Measurements from ENCODE around the gene FBXO10.
"Not testable (repeated sequence)": the region's sequence is repeated elsewhere in the genome, so short reads cannot be mapped to it uniquely, and the experiment has no call there.

Gene FBXO10

DNA sequence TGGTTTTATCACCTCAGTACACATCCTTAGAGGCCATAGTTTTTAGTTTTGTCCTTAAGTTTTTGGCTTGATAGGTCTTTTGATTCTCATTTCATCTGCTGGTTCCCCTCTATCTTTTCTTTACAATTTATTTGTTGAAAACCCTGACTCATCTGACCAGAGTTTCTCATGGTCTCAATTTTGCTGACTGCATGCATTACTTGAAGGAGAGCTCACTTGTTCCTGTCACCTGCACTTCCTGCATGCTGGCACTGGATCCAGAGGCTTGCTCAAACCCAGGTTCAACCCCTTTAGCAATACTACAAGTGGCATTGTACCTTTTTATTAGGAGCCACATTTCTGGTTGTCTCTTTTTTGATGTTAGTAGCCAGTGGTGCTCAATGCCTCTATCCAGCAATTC lies 26.7 kb downstream of the FBXO10 start:
- no peak for DNase-seq

DNA sequence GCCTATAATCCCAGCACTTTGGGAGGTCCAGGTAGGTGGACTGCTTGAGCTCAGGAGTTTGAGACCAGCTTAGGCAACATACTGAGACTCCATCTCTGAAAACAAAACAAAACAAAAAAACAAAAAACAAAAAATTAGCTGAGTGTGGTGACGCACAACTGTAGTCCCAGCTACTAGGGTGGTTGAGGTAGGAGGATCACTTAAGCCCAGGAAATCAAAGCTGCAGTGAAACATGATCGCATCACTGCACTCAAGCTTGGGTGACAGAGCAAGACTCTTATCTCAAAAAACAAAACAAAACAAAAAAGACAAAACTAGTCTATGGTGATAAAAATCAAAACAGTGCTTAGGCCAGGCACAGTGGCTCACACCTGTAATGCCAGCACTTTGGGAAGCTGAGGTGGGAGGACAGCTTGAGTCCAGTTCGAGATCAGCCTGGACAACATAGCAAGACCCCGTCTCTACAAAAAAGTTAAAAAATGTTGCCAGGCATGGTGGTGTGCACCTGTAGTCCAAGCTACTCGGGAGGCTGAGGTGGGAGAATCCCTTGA lies 28.8 kb downstream of the FBXO10 start:
- DNase-seq: no peak

DNA sequence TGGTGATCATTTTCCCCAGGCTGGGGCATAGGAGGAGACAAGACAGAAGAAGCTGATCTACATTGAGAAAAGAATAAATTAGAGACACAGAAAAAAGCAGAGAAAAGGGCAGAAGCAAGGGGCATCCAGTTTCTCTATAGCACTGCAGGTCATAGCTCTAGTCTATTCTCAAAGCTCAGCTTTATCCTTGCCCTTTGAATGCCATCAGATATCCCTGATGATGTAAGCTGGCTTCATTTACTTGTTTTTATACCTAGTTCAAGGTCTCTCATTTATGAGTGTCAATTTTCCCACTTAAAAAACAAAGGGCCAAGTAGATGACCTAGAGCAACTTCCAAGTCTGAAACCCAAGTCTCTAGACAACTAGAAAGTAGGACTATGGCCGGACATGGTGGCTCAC lies 32.7 kb downstream of the FBXO10 start:
- no peak for DNase-seq

DNA sequence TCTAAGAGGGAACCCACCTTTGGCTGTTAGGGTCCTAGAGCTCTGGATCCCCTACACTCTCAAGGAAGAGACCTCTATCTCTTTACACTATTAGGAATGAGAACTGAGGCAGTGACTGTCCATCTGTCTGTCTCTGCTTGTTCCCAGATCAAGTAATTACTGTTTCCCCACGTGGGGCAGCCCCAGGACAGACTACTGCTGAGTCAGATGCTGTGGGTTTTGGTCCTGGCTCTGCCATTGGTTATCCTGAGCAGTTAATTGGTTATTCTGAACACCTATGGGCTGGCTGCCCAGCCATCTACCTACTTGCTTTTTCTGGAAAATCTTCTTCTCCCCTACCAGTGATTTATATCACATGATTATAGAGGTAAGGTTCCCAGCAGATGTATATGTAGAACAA lies 33.3 kb downstream of the FBXO10 start:
- no peak for DNase-seq

DNA sequence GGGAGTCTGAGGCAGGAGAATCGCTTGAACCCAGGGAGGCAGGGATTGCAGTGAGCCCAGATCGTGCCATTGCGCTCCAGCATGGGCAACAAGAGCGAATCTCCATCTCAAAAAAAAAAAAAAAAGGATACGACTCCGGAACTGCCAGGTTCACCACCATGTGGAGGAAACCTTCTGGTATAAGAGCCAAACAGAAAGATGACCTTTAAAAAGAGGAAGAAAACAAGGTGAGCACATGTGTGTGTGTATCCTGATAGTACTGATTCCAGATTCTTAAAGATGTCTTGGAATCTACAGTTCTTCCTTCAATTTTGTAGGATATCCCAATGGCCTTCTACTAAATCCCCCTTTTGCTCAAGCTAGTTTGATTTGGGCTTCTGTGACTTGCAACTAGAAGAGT lies 33.7 kb downstream of the FBXO10 start:
- no peak for DNase-seq

DNA sequence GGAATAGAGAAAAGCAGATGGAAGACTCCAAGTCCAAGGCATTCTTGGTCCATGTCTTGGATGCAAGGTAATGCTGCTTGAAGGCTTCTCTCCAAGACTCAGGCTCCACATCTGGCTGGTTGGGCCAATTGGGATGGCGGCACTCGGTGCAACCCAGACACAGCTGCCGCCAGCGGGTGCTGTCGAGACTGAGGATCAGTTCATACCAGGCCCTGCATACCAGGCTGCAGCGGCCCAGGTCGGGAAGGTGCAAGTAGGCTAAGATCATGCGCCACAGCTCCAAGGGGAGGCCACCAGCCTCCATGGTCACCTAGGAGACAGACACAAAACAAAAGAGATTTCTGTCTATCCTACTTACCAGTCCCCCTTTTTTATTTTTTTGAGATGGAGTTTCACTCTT lies 34.7 kb downstream of the FBXO10 start:
- DNase-seq: no peak

DNA sequence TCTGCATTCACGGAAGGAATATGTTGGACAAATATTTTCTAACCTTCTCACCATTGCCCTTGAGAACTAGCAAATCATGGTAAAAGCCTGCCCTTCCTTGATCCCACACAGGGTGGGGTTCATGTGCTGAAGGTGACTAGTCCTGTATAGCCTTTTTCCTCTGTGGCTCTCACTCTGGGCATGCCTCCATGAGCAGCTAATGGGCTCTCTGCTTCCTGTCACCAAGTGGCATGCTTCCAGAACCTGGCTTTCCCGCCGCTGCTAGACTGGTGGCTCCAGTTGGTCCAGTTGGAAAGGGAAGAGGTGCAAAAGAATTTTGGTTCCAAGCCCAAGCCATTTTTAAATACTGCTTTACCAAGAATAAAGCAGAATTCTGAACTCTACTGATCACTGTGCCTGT lies 35.5 kb downstream of the FBXO10 start:
- no peak for DNase-seq

DNA sequence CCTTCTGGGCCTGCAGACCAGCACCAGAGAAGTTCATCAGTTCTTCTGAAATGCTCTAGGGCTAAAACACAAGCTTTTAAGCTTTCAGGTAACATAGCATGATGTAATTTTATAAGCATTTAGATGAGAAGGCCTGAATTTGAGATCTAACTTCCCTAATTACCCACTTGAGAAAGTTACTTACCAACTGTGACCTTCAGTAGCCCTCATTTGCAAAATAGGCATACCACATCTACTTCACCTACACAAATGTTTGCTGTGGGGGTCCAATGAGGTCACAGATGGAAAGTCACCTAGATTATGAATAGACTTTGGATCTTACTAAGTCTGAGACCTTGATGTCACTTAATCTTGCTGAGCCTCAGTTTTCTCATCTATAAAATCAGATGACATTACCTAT lies 36.5 kb downstream of the FBXO10 start:
- DNase-seq: no peak

DNA sequence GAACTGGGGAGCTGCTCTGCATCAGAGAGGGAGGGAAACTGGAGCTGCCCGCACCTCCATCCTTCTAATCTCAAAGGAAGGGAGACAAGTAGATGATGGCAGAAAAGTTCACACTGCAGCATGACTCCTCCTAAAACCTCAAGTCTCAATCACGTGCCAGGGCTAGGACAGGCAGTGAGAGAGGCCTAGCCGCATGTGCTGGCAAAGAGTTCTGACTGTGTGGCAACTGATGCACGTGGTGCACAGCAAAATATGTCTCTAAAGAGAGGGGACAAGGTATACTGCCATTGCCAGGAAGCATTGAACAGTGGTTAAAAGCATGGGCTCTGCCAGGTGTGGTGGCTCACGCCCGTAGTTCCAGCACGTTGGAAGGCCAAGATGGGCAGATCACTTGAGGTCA lies 38.1 kb downstream of the FBXO10 start:
- no peak for DNase-seq

DNA sequence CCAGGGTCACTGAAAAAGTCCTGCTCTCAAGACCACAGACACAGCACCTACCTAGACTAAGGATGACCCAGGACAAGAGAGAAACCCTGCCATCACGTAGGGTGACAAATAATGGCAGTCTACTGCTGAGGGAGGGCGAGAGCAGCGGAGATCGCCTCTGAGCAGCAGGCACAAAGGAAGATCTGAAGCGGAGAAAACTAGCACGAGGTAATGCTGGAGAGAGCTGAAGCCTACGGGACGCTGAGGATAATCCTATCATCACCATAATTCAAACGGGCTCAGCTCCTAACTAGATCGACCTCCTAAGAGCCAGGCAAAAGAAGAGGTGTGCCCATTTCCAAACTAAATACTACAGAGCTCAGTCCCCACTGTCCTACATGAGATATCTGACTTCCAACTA lies 41.3 kb downstream of the FBXO10 start:
- DNase-seq: no peak

DNA sequence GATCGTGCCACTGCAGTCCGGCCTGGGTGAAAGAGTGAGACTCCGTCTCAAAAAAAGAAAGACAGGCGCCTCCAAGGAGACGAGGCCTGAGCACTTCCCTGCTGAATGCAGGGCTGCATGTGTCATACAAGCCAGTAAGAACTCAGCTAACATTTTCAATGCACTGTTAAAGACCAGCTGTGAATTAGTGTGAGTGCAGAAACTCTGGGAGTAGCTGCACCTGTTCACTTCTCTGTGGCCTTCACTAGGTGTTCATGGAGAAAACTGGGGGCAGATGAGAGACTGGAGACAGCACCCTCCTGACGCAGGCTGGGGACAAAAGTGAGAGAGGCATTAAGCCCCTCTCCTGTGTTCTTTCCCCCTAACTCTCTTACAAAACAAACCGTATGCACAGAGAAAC lies 41.8 kb downstream of the FBXO10 start:
- no peak for DNase-seq

DNA sequence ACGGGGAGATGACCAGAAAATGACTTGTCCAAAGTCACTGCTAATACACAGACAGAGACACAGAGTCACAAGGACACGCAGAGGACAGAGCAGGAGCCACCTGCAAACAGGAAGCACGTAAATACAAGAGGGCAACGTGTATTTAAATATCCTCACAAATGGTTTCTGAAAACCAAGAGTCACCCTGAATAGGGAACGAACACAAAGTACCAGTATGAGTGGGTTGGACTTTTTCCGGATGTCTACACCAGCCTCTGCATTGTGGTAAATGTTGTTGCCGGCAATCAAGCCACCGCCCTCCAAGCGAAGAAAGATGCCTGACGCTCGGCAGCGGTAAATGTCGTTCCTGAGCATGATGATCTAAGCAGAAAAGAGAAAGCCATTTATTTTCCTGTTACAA lies 44.5 kb downstream of the FBXO10 start:
- no peak for DNase-seq

DNA sequence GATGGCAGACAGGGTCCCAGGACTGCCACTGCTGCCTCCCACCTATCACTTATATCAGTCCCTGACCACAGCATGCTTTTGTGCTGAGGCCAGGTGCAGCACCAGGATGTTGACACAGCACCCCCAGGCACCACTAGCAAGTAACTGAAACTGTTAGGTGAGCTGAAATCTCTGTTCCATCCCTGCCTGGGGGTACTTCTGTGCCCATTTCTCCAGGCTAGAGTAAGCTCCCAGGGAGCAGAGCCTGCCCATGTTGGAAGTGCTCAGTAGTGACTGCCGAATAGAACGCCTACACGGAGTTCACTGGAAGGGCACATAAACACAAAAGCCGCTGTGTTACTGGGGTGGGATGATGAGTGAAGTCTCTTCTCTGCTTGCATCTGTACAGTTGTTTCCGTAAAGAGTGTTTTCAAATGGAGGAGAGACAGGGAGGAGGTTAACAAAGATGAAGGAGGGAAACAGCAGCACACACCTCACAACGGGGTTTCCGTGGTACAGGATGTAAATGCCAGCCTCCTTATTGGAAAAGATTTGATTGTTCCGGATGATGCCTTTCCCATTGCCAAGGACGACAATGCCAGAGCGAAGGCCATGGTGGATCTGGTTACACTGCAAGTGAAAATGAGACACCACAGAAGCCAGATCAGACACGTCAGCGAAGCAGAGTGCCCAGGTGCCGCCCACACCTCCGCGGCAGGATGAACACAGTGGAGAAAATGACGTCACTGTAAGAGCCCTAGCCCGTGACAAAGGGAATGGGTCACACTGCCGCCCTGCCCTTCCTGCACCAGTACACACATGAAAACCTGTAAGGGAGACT lies 47.3 kb downstream of the FBXO10 start:
- no peak for DNase-seq

DNA sequence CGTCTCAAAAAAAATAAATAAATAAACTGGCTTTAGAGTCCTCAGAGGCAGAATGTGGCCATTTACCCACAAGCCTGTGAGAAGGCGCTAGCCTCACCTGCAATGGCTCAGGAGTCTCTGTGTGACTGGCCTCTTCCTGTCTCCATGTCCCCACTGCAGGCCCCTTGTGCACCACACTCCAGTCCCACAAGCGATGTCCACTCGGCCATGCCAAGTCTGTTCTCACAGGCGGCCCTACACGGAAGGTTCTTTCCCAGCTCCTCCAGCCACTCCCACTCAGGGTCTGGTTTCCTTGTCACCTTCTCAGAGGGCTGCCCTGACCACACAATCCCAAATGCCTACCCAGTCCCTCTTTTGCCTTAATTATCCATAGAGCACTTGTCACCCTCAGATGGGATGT lies 52.3 kb downstream of the FBXO10 start:
- no peak for DNase-seq

DNA sequence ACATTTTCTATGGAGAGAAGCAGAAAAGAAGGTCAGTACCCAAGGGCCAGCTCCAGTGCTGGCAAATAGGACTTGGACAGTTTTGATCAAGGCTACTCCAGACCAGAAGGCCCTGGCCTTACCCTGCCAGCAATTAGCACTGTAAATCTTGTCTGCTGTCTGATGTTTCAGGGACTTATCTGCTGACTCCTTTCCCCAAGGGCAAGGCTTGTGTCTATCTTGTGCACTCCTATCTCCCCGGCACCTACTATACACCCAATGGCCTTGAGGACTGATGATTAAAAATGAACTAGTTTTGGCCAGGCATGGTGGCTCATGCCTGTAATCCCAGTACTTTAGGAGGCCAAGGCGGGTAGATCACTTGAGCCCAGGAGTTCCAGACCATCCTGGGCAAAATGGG lies 53.2 kb downstream of the FBXO10 start:
- DNase-seq: no peak

DNA sequence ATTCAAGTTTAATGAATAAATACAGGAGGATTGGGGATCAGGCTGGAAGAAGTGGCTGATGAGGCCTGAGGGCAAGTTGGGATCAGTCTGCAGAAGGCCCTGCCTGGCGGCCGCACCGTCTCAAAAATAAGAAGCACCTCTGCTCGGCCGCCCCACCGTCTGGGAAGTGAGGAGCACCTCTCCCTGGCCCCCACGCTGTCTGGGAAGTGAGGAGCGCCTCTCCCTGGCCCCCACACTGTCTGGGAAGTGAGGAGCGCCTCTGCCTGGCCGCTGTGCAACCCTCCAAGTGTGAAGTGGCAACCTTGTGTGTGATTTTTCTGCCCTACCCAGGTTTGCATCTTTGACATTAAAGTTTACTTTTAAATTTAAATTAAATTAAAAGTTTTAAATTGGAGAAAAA lies 55.1 kb downstream of the FBXO10 start:
- no peak for DNase-seq

DNA sequence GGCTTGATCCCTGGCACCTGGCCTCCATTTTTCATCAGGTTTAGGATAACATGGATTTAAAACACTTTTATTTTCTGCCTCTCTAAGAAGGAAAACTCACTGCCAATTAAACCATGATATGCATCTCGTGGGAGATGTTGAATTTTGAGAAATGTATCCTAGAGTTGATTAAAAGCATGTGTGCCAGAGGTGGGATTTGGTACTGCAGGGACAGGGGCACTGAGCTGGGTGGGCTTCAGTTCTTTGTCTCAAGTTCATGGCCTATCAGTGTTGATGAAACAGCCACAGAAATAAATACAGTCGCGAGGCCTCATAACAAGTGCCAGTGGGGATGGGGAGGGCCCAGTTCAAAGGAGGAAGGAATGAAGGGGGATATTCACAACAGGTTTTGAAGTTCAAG lies 55.5 kb downstream of the FBXO10 start:
- DNase-seq: no peak

DNA sequence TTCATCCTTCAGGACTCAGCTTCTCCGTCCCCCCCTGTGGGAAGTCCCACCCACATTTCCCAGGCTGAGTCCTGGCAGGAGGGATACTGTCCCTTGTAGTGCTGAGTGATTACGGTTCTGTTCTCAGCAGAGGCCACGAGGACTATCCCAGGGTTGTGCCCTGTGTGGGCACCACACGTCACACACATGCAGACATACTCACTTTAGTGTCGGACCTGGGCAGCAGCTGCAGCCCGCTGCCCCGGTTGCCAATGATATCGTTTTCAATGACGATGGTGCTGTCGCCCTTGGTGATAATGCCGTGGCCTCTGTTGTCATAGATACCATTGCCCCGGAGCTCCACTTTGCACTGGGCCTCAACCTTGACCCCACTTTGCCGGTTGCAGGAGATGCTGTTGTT lies 58.3 kb downstream of the FBXO10 start:
- no peak for DNase-seq

DNA sequence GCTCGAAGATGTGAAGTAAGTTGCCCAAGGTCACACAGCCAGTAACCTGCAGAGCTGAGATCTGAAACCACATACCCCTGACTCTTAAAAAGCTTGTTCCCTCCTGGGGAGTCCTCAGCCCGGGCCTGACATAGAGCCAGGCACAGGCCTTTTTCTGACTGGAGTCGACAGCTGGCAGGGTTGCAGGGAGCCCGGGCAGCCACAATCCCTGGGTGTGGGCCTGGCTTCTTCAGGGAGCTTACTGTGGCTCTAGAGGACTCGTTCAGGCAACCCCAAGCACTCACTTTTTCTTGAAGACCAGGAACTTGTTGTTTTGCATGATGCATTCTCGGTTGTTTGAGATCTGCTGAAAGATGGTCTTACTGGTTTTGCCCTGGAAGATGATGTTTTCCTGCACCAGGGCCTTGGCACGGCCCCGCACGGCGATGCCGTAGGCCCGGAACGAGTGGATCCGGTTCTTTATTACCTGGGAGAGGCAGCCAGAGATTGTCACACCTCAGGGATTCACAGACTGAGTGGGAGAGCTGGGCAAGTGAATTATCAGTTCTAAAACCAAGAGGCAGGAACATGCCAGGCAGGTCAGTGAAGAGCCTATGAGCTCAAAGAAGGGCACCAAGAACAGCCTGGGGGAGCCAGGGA lies 60.4 kb downstream of the FBXO10 start:
- no peak for DNase-seq

DNA sequence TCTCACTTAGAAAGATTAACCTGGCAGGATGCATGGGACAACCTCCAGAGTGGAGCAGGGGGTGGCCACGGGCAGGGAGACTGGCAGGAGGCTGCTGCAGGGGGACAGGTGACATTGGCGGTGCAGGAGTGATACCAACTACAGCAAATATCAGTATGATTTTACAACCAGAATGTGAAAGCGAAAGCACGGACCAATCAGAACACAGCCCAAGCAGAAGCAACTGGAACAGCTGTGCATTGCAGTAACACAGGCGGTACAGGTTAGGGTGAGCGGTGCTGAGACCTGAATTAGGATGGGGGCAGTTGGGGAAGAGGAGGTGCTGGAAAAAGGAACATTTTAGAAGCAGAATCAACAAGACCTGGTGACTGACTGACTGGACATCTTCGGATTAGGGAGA lies 61.2 kb downstream of the FBXO10 start:
- DNase-seq: no peak

DNA sequence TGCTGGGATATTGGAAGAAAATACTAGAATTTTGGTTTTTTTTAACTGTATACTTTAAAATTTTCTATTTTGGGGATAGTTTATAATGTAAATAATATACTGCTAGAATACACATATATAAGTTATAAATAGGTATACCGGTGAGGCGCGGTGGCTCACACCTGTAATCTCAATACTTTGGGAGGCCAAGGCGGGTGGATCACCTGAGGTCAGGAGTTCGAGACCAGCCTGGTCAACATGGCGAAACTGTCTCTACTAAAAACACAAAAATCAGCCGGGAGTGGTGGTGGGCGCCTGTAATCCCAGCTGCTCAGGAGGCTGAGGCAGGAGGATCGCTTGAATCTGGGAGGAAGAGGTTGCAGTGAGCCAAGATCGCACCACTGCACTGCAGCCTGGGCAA lies 61.8 kb downstream of the FBXO10 start:
- DNase-seq: not testable (repeated sequence)

DNA sequence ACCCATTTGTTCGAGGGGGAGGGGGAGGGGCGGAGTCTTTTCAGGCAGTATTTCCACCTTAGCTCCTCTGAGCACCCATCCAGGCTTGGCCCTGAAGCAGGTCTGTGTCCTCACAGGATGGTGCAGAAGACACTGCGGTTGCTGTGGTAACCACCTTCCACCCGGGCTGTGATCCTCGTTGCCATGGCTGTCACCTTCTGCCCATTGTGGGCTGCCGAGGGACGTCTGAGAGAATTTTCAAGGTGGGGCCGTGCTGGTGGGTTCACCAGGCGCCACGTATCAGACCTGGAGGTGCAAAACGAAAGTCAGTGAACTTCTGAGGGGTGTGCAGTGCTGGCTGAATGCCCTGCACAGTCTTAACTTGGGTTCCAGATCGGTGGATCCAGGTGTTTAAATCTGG lies 63.7 kb downstream of the FBXO10 start:
- DNase-seq: no peak

DNA sequence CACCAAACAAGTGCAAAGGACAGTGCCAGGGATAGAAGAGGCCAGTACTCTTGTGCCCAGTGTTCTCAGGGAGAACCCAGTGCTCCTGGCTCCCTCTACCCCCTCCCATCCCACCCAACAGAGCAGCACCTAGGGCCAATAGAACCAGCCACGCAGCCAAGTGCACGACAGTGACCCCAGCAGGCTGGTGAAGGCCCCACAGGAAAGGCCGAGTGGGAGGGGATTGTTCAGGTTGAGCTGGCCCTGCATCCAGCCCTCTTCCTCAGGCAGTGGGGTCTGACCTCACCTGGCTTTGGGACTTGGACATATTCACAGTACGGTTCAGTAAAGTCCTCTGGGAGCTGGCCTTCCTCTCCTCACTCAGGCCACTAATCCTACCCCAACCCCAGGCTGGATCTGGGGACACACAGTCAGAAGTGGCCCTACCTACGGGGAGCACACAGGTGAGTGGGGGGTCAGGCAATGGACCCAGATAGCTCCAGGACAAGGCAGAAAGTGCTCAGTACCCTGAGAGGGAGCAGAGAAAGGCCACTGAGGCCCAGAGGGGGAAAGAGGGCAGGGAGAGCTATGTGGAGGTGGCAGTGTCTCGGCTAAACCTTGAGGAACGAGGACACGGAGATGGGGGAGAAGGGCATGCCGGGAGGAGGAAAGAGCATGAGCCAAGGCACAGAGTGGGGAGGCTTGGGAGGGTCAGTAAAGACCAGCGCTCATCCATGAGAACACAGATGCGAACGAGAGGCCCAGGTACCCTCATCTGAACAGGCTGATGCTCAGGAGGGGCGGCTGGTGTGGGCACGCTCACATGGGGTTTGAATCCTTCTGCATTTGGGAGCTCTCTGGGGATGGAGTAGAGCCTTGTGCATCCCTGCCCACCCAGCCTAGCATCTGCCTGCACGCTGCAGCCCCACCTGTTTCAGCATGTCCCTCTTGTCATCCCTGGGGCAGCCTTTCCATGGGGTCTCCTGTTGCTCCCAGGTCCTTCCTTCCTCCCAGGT lies 64.9 kb downstream of the FBXO10 start:
- no peak for DNase-seq
